ENCODE results near the gene ADAP1. TPM values are rescaled to one million over a fixed set of nuclear protein-coding genes. Genes with fewer than 3 reads are reported as not detected.

Gene ADAP1
- total RNA-seq, 2 experiments from 2014 or later, result 2.4 to 7.0 TPM

GRCh38 chr7:949021-949934 lies 5.2 kb downstream of the ADAP1 start:
- Histone ChIP-seq H2AFZ (ENCODE audit: low read length) (no peak overlapping the region), H3K79me2 (ENCODE audit: insufficient read depth, low read depth, low read length) (no peaks in the 10 kb centered on the region), H3K9me3 (ENCODE audit: low read length) (no peaks in the 10 kb centered on the region), H3K27ac (ENCODE audit: low read depth, low read length, poor library complexity, severe bottlenecking) (no peak overlapping the region), H4K20me1 (ENCODE audit: insufficient read depth, low read length) (no peaks in the 10 kb centered on the region), H3K4me1 (ENCODE audit: insufficient read depth, low read length, poor library complexity, severe bottlenecking) (peaks cover 8% of the 10 kb centered on the region), H3K9me2 (ENCODE audit: insufficient read depth, low read length) (no peaks in the 10 kb centered on the region), H3K36me3 (ENCODE audit: insufficient read depth, low read length) (no peaks in the 10 kb centered on the region), H3K4me2 (ENCODE audit: low read length) (no peak overlapping the region), H3K4me3 (ENCODE audit: low read depth, low read length, poor library complexity, severe bottlenecking) (no peak overlapping the region)
- CTCF ChIA-PET (ENCODE audit: unreplicated experiment), result no interaction called here
- no peak for DNase-seq (ENCODE audit: low spot score)
- intact Hi-C loops (cut with micrococcal nuclease; ENCODE audit: unreplicated experiment), result no loop called here
- no TSS peak for BruUV-seq (replicated peaks)
- POLR2A ChIA-PET, result no interaction called here
- TF ChIP-seq CTCF (conservative IDR thresholded peaks at IDR 0.05; ENCODE audit: low read length) (no peak), EZH2phosphoT487 (IDR thresholded peaks at IDR 0.05; ENCODE audit: borderline replicate concordance, low read depth, low read length) (no peak)

- Histone ChIP-seq H3K9me2 (ENCODE audit: insufficient read depth, low read length) (no peaks in the 10 kb centered on the region), H3K79me2 (ENCODE audit: insufficient read depth, low read depth, low read length) (no peaks in the 10 kb centered on the region), H3K4me3 (ENCODE audit: low read depth, low read length, poor library complexity, severe bottlenecking) (no peak overlapping the region), H3K9me3 (ENCODE audit: low read length) (no peaks in the 10 kb centered on the region), H3K4me1 (ENCODE audit: insufficient read depth, low read length, poor library complexity, severe bottlenecking) (peaks cover 8% of the 10 kb centered on the region), H2AFZ (ENCODE audit: low read length) (no peak overlapping the region), H3K4me2 (ENCODE audit: low read length) (no peak overlapping the region), H4K20me1 (ENCODE audit: insufficient read depth, low read length) (no peaks in the 10 kb centered on the region), H3K36me3 (ENCODE audit: insufficient read depth, low read length) (no peaks in the 10 kb centered on the region), H3K27ac (ENCODE audit: low read depth, low read length, poor library complexity, severe bottlenecking) (no peak overlapping the region)
- no peak for TF ChIP-seq CTCF (conservative IDR thresholded peaks at IDR 0.05; ENCODE audit: low read length)
- no peak for TF ChIP-seq EZH2phosphoT487 (IDR thresholded peaks at IDR 0.05; ENCODE audit: borderline replicate concordance, low read depth, low read length)
- ChIA-PET CTCF (ENCODE audit: unreplicated experiment) (no interaction called here), POLR2A (no interaction called here)
- no peak for DNase-seq (ENCODE audit: low spot score)
- intact Hi-C loops (cut with micrococcal nuclease; ENCODE audit: unreplicated experiment), result no loop called here
- BruUV-seq (replicated peaks), result no TSS peak
Observed at GRCh38 chr7:947391-948210, 6.9 kb downstream of the ADAP1 start.

Data from OCI-LY7 (cell line).